Kidney glomerular epithelial cell (primary cell): ENCODE measurements around the gene PPP3CA.
"Not testable (repeated sequence)": the region's sequence is repeated elsewhere in the genome, so short reads cannot be mapped to it uniquely, and the experiment has no call there.

Source experiments
- DNase-seq: peaks from one replicate; lab custom pipeline; 2025; lab: John Stamatoyannopoulos, UW

Gene PPP3CA

GRCh38 chr4:101008503-101008902, 338.8 kb downstream of the PPP3CA start:
- no peak for DNase-seq

- no peak for DNase-seq
These were observed 341.7 kb downstream of the PPP3CA start for GRCh38 chr4:101005659-101006058.

- no peak for DNase-seq
These were observed 346.8 kb downstream of the PPP3CA start for GRCh38 chr4:101000496-101000895.

- DNase-seq = no peak
These were observed 351.7 kb downstream of the PPP3CA start for GRCh38 chr4:100995671-100996070.

- DNase-seq = not testable (repeated sequence)
These were observed 352.3 kb downstream of the PPP3CA start for GRCh38 chr4:100995002-100995401.

- not testable (repeated sequence) for DNase-seq
These were observed 355.8 kb downstream of the PPP3CA start for GRCh38 chr4:100991332-100992069.

GRCh38 chr4:100989401-100989800, 357.9 kb downstream of the PPP3CA start:
- DNase-seq = no peak

GRCh38 chr4:100988876-100989275, 358.4 kb downstream of the PPP3CA start:
- no peak for DNase-seq

- DNase-seq = peak; percentile 26
These were observed 360.9 kb downstream of the PPP3CA start for GRCh38 chr4:100986360-100986868.

- no peak for DNase-seq
These were observed 361.8 kb downstream of the PPP3CA start for GRCh38 chr4:100985576-100985975.

GRCh38 chr4:100984901-100985300, 362.4 kb downstream of the PPP3CA start:
- peak; percentile 82 for DNase-seq

- no peak for DNase-seq
These were observed 363.9 kb downstream of the PPP3CA start for GRCh38 chr4:100983426-100983825.

- DNase-seq = no peak
These were observed 365.0 kb downstream of the PPP3CA start for GRCh38 chr4:100982345-100982744.

- no peak for DNase-seq
These were observed 365.7 kb downstream of the PPP3CA start for GRCh38 chr4:100981447-100982204.

- no peak for DNase-seq
These were observed 367.6 kb downstream of the PPP3CA start for GRCh38 chr4:100979736-100980135.

GRCh38 chr4:100977746-100978397, 369.5 kb downstream of the PPP3CA start:
- no peak for DNase-seq

GRCh38 chr4:100977274-100977673, 370.1 kb downstream of the PPP3CA start:
- DNase-seq = no peak
